ENCODE measurements around the gene POLR1A. TPM values are rescaled to one million over a fixed set of nuclear protein-coding genes. Genes with fewer than 3 reads are reported as not detected.
"Not testable (repeated sequence)": the region's sequence is repeated elsewhere in the genome, so short reads cannot be mapped to it uniquely, and the experiment has no call there.

Gene POLR1A
- total and polyA plus RNA-seq, 8 donors: 1.4 to 36.2 (median 5.5) TPM

GRCh38 chr2:85994897-85995647 is 110.6 kb downstream of the POLR1A start:
- peaks cover 43 to 74% (median 51%) of the 10 kb centered on the region in 4 donors for H3K4me1 ChIP-seq
- H3K36me3 ChIP-seq: no peaks in the 10 kb centered on the region
- TF ChIP-seq POLR2AphosphoS5 (IDR thresholded peaks at IDR 0.05) (no peak), EP300 (IDR thresholded peaks at IDR 0.05) (no peak), POLR2A (IDR thresholded peaks at IDR 0.05) (no peak), CTCF (IDR thresholded peaks at IDR 0.05) (no peak)
- H3K4me3 ChIP-seq: no peak overlapping the region
- intact Hi-C loops (cut with DNase I; ENCODE audit: low total_unique reads): no loop called here
- no peaks in the 10 kb centered on the region for H3K27me3 ChIP-seq
- H3K27ac ChIP-seq: peak overlapping the region in 3 of 5 donors; percentile 24 to 44 (median 30)
- 79 to 88% (median 85%) methylated on average over 8 of the region's 8 CpGs for WGBS, 5 donors
- DNase-seq: no peak
- no peaks in the 10 kb centered on the region for H3K9me3 ChIP-seq

- intact Hi-C loops (cut with DNase I; ENCODE audit: low total_unique reads): no loop called here
Observed at GRCh38 chr2:85994421-85994777, 111.3 kb downstream of the POLR1A start.

GRCh38 chr2:85992611-85993010 is 113.1 kb downstream of the POLR1A start:
- H3K27ac ChIP-seq: no peak overlapping the region
- no peak for TF ChIP-seq POLR2A (IDR thresholded peaks at IDR 0.05)
- TF ChIP-seq CTCF (IDR thresholded peaks at IDR 0.05): no peak
- TF ChIP-seq EP300 (IDR thresholded peaks at IDR 0.05): no peak
- TF ChIP-seq POLR2AphosphoS5 (IDR thresholded peaks at IDR 0.05): no peak
- H3K36me3 ChIP-seq: no peaks in the 10 kb centered on the region
- no peak for DNase-seq
- no peaks in the 10 kb centered on the region for H3K27me3 ChIP-seq
- intact Hi-C loops (cut with DNase I; ENCODE audit: low total_unique reads): no loop called here
- H3K4me3 ChIP-seq: no peak overlapping the region
- H3K9me3 ChIP-seq: no peaks in the 10 kb centered on the region
- H3K4me1 ChIP-seq: peaks cover 25 to 63% (median 41%) of the 10 kb centered on the region in 4 donors

More at GRCh38 chr2:85994421-85994777, 111.3 kb downstream of the POLR1A start:
- no peaks in the 10 kb centered on the region for H3K9me3 ChIP-seq
- 70 to 90% (median 87%) methylated on average over 3 of the region's 3 CpGs for WGBS, 5 donors
- no peak overlapping the region for H3K4me3 ChIP-seq
- no peak for DNase-seq
- H3K27ac ChIP-seq: peak overlapping the region in 3 of 5 donors; percentile 24 to 44 (median 30)
- peaks cover 41 to 72% (median 50%) of the 10 kb centered on the region in 4 donors for H3K4me1 ChIP-seq
- H3K36me3 ChIP-seq: no peaks in the 10 kb centered on the region
- TF ChIP-seq CTCF (IDR thresholded peaks at IDR 0.05) (no peak), EP300 (IDR thresholded peaks at IDR 0.05) (no peak), POLR2A (IDR thresholded peaks at IDR 0.05) (no peak), POLR2AphosphoS5 (IDR thresholded peaks at IDR 0.05) (no peak)
- no peaks in the 10 kb centered on the region for H3K27me3 ChIP-seq

- H3K4me1 ChIP-seq: peaks cover 19 to 57% (median 35%) of the 10 kb centered on the region in 4 donors
- H3K9me3 ChIP-seq; intact Hi-C loops (cut with DNase I; ENCODE audit: low total_unique reads); H3K27ac ChIP-seq; H3K36me3 ChIP-seq; H3K4me3 ChIP-seq; DNase-seq; H3K27me3 ChIP-seq: not testable (repeated sequence)
- WGBS, 5 donors: 95 to 99% (median 97%) methylated on average over 9 of the region's 9 CpGs
Observed at GRCh38 chr2:85992053-85992452, 113.6 kb downstream of the POLR1A start.

- TF ChIP-seq EP300 (IDR thresholded peaks at IDR 0.05) (no peak), POLR2AphosphoS5 (IDR thresholded peaks at IDR 0.05) (no peak)
- intact Hi-C loops (cut with DNase I; ENCODE audit: low total_unique reads): no loop called here
- no peak overlapping the region for H3K4me3 ChIP-seq
- WGBS, 5 donors: 56 to 76% (median 67%) methylated on average over 8 of the region's 8 CpGs
- no peaks in the 10 kb centered on the region for H3K36me3 ChIP-seq
- DNase-seq: no peak
- peaks cover 10 to 39% (median 19%) of the 10 kb centered on the region in 4 donors for H3K4me1 ChIP-seq
- no peaks in the 10 kb centered on the region for H3K9me3 ChIP-seq
- H3K27ac ChIP-seq: no peak overlapping the region
- H3K27me3 ChIP-seq: no peaks in the 10 kb centered on the region
Observed at GRCh38 chr2:85990084-85990483, 115.6 kb downstream of the POLR1A start.
